Right lung (tissue), 5 donors: Measurements from ENCODE around the gene TMTC2. TPM values are rescaled to one million over a fixed set of nuclear protein-coding genes. Genes with fewer than 3 reads are reported as not detected.

ENCODE experiments used
- DNase-seq, 2 donors: peaks; one replicate each; pipeline ENCODE4 v3.0.0-alpha.2; 2013
- polyA plus RNA-seq, 5 donors: library from polyadenylated mRNA; unstranded; fragments of 120-200 nt; gene quantifications; one replicate each; pipeline versions ENCODE4 v1.2.1 to v1.2.3, GENCODE V29; 2013; ENCODE audit warnings: inconsistent platforms in 1 of 5, low replicate concordance in 1 of 5; ENCODE audit not compliant: insufficient read length in 5 of 5, insufficient read depth in 1 of 5

The TMTC2 gene
- polyA plus RNA-seq, 5 donors = 19.2 to 48.1 (median 43.6) TPM

GRCh38 chr12:82952946-82953345 is 266.2 kb downstream of the TMTC2 start:
- no peak for DNase-seq

GRCh38 chr12:82953397-82953796 is 266.7 kb downstream of the TMTC2 start:
- no peak for DNase-seq

GRCh38 chr12:82954064-82954463 is 267.4 kb downstream of the TMTC2 start:
- no peak for DNase-seq

- DNase-seq = no peak
Observed at GRCh38 chr12:82954572-82954971, 267.9 kb downstream of the TMTC2 start.

GRCh38 chr12:82955043-82955442 is 268.3 kb downstream of the TMTC2 start:
- DNase-seq = no peak

- no peak for DNase-seq
Observed at GRCh38 chr12:82958966-82959365, 272.3 kb downstream of the TMTC2 start.

- no peak for DNase-seq
Observed at GRCh38 chr12:82959821-82960220, 273.1 kb downstream of the TMTC2 start.

- no peak for DNase-seq
Observed at GRCh38 chr12:82961835-82962234, 275.1 kb downstream of the TMTC2 start.

- DNase-seq = peak in 1 of 2 donors; percentile 7
Observed at GRCh38 chr12:82963956-82964355, 277.2 kb downstream of the TMTC2 start.

- DNase-seq = no peak
Observed at GRCh38 chr12:82964446-82964845, 277.7 kb downstream of the TMTC2 start.

GRCh38 chr12:82966001-82966559 is 279.4 kb downstream of the TMTC2 start:
- DNase-seq = no peak

- DNase-seq = no peak
Observed at GRCh38 chr12:82968631-82969367, 282.1 kb downstream of the TMTC2 start.

GRCh38 chr12:82970614-82971013 is 283.9 kb downstream of the TMTC2 start:
- DNase-seq = no peak

- no peak for DNase-seq
Observed at GRCh38 chr12:82971584-82971983, 284.9 kb downstream of the TMTC2 start.

GRCh38 chr12:82972624-82973023 is 285.9 kb downstream of the TMTC2 start:
- DNase-seq = no peak

GRCh38 chr12:82973592-82973991 is 286.9 kb downstream of the TMTC2 start:
- no peak for DNase-seq

- no peak for DNase-seq
Observed at GRCh38 chr12:82981150-82981549, 294.4 kb downstream of the TMTC2 start.

GRCh38 chr12:82994117-82994516 is 307.4 kb downstream of the TMTC2 start:
- DNase-seq = no peak

GRCh38 chr12:82996168-82996812 is 309.6 kb downstream of the TMTC2 start:
- DNase-seq = no peak

GRCh38 chr12:82998509-82998908 is 311.8 kb downstream of the TMTC2 start:
- no peak for DNase-seq

- DNase-seq = no peak
Observed at GRCh38 chr12:83003026-83003425, 316.3 kb downstream of the TMTC2 start.

- no peak for DNase-seq
Observed at GRCh38 chr12:83005534-83006197, 319.0 kb downstream of the TMTC2 start.

- no peak for DNase-seq
Observed at GRCh38 chr12:83008703-83009102, 322.0 kb downstream of the TMTC2 start.
